RWPE2 (cell line): Measurements from ENCODE around the gene SRGAP2C.
"Not testable (repeated sequence)": the region's sequence is repeated elsewhere in the genome, so short reads cannot be mapped to it uniquely, and the experiment has no call there.

ENCODE experiments used
- ATAC-seq: fragments of 200-7000 bp; cut with Tn5 transposase; 3 replicates; pipeline ENCODE4 v1.9.1; 2021; ENCODE audit warnings: low read depth
- DNase-seq: peaks from one replicate; pipeline ENCODE4 v3.0.0-alpha.2; 2020; ENCODE audit warnings: low spot score
- H3K27ac ChIP-seq: fragments of 450-650 bp; 2 replicates; pipeline ENCODE4 v1.5.1; 2017; ENCODE audit warnings: mild to moderate bottlenecking; ENCODE audit not compliant: poor library complexity, severe bottlenecking
- H3K27me3 ChIP-seq: fragments of 250-450 bp; sonication (Bioruptor Pico); 2 replicates; pipeline ENCODE4 v1.5.1; 2021; ENCODE audit warnings: mild to moderate bottlenecking, moderate library complexity; ENCODE audit not compliant: insufficient read depth, poor library complexity, severe bottlenecking
- H3K36me3 ChIP-seq: fragments of 250-450 bp; sonication (Bioruptor Pico); 2 replicates; pipeline ENCODE4 v1.5.1; 2020; ENCODE audit warnings: low read depth, mild to moderate bottlenecking, moderate library complexity
- H3K4me1 ChIP-seq: fragments of 250-450 bp; sonication (Bioruptor Pico); 2 replicates; pipeline ENCODE4 v1.5.1; 2021; ENCODE audit warnings: mild to moderate bottlenecking, moderate library complexity; ENCODE audit not compliant: insufficient read depth, poor library complexity, severe bottlenecking
- H3K4me3 ChIP-seq: fragments of 250-450 bp; sonication (Bioruptor Pico); 2 replicates; pipeline ENCODE4 v1.5.1; 2021; ENCODE audit warnings: mild to moderate bottlenecking, moderate library complexity; ENCODE audit not compliant: severe bottlenecking
- H3K9me3 ChIP-seq: fragments of 250-450 bp; sonication (Bioruptor Pico); 2 replicates; pipeline ENCODE4 v1.5.1; 2021; ENCODE audit warnings: mild to moderate bottlenecking, moderate library complexity; ENCODE audit not compliant: severe bottlenecking

SRGAP2C gene

DNA sequence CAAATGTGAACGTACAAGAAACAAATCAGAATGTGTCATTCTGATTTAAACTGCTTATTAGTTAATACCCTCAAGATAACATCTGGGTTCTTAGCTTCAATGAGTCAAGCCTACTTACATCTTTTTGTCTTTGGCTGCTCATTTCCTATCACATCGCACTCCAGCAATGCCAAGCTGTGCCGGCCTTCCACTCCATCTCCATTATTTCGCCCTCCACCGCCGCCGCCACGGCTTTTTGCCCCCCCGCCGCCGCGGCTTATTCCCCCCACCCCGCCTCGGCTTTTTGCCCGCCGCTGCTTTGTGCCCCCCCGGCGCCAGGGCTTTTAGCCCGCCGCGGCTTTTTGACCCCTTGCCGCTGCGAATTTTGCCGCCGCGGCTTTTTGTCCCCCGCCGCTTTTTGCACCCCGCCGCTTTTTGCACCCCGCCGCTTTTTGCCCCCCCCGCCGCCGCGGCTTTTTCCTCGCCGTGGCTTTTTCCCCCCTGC is 211.0 kb downstream of the SRGAP2C start:
- DNase-seq, H3K27ac ChIP-seq, H3K36me3 ChIP-seq, H3K27me3 ChIP-seq, H3K4me1 ChIP-seq, H3K9me3 ChIP-seq, ATAC-seq: not testable (repeated sequence)
- H3K4me3 ChIP-seq: peak overlapping the region; percentile 10

DNA sequence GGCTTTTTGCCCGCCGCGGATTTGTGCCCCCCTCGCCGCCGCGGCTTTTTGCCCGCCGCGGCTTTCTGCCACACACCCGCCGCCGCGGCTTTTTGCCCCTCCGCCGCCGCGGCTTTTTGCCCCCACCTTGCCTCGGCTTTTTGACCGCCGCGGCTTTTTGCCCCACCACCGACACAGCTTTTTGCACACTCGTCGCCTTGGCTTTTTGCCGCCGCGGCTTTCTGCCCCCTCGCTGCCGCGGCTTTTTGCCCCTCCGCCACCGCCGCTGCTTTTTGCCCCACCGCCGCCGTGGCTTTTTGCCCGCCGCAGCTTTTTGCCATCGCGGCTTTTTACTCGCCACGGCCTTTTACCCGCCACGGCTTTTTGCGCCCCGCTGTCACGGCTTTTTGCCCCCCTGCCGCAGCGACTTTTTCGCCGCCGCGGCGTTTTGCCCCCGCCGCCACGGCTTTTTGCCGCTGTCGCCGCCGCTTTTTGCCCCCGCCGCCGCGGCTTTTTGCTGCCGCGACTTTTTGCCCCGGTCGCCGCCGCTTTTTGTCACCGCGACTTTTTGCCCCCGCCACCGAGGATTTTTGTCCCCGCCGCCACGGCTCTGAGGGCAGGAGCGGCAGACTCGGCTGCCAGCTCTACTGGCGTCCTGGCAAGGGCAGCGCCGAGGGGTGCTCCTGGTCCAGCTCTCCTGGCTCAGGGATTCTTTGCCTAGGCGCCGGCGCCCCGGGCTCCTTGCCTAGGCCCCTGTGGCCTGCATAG is 211.7 kb downstream of the SRGAP2C start:
- not testable (repeated sequence) for H3K4me1 ChIP-seq, H3K9me3 ChIP-seq, H3K27me3 ChIP-seq, H3K36me3 ChIP-seq, H3K27ac ChIP-seq, ATAC-seq
- peak overlapping the region; percentile 36 for H3K4me3 ChIP-seq
- DNase-seq: peak; percentile 76

- not testable (repeated sequence) for DNase-seq, ATAC-seq, H3K27me3 ChIP-seq, H3K4me1 ChIP-seq, H3K9me3 ChIP-seq, H3K36me3 ChIP-seq, H3K27ac ChIP-seq
- peak overlapping the region; percentile 36 for H3K4me3 ChIP-seq
Observed at GRCh38 chr1:121397101-121397500, 212.3 kb downstream of the SRGAP2C start.

DNA sequence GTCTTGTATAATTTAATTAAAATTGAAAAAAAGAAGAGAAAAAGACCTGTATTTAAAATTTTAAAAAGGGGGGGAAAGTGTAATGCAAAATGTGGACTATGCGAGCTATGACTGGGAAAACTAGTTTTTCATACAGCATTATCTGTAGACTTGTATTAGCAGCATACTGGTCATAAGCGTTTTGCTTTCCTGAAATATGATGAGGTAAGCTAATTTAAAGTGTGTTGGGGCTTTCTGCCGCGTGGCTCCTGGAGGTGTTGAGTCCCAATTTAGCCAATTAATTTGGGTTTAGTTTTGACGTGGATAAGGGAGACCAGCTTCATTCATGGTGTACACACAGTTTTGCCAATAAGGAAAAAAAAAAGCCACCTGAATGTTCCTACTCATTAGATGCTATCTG is 214.4 kb downstream of the SRGAP2C start:
- not testable (repeated sequence) for H3K27ac ChIP-seq, H3K27me3 ChIP-seq, H3K4me3 ChIP-seq, DNase-seq, ATAC-seq, H3K9me3 ChIP-seq, H3K36me3 ChIP-seq, H3K4me1 ChIP-seq

DNA sequence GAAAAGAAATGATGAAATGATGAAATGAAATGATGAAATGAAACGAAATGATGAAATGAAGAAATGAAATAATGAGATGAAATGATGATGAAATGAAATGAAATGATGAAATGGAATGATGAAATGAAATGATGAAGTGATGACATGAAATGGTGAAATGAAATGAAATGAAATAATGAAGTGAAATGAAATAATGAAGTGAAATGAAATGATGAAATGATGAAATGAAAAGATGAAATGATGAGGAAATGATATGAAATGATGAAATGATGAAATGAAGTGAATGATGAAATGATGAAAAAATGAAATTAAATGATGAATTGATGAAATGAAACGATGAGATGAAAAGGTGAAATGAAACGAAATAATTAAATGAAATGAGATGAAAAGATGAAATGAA is 215.3 kb downstream of the SRGAP2C start:
- not testable (repeated sequence) for DNase-seq, H3K27ac ChIP-seq

GRCh38 chr1:121400541-121401310 is 216.0 kb downstream of the SRGAP2C start:
- not testable (repeated sequence) for H3K9me3 ChIP-seq, H3K27me3 ChIP-seq, ATAC-seq, H3K27ac ChIP-seq, H3K4me1 ChIP-seq, DNase-seq, H3K36me3 ChIP-seq
- peak overlapping the region; percentile 39 for H3K4me3 ChIP-seq

More for the DNA sequence above, 215.3 kb downstream of the SRGAP2C start:
- H3K36me3 ChIP-seq, H3K9me3 ChIP-seq, ATAC-seq, H3K4me3 ChIP-seq, H3K27me3 ChIP-seq, H3K4me1 ChIP-seq: not testable (repeated sequence)

- H3K36me3 ChIP-seq, H3K4me1 ChIP-seq, H3K27me3 ChIP-seq, DNase-seq, H3K27ac ChIP-seq, H3K9me3 ChIP-seq, ATAC-seq: not testable (repeated sequence)
- H3K4me3 ChIP-seq: peak overlapping the region; percentile 39
Observed at GRCh38 chr1:121401375-121401955, 216.7 kb downstream of the SRGAP2C start.

- DNase-seq, ATAC-seq: not testable (repeated sequence)
Observed at GRCh38 chr1:121403254-121403653, 218.5 kb downstream of the SRGAP2C start.

More at GRCh38 chr1:121403254-121403653, 218.5 kb downstream of the SRGAP2C start:
- H3K4me3 ChIP-seq, H3K36me3 ChIP-seq, H3K4me1 ChIP-seq, H3K27ac ChIP-seq, H3K9me3 ChIP-seq, H3K27me3 ChIP-seq: not testable (repeated sequence)
